IMR-90 (cell line): ENCODE results near the gene MPPED1. TPM values are rescaled to one million over a fixed set of nuclear protein-coding genes. Genes with fewer than 3 reads are reported as not detected.

ENCODE experiments used
- ATAC-seq: fragments of 200-7000 bp; cut with Tn5 transposase; 2 replicates; pipeline ENCODE4 v1.9.1; 2020; ENCODE audit warnings: low read depth, mild to moderate bottlenecking, moderate library complexity
- BruUV-seq: library from RNA; stranded (reverse); fragments of 400-500 nt; replicated peaks from 2 replicates; lab custom pipeline; 2021; lab: Mats Ljungman, UMichigan
- CTCF ChIA-PET: fragments of 300-600 bp; formaldehyde crosslinking; extraction: SDS; loops from one replicate; lab custom pipeline; 2021; ENCODE audit warnings: antibody characterized with exemption; lab: Yijun Ruan, JAX
- POLR2A ChIA-PET: fragments of 300-600 bp; sonication (Branson Sonifier 250); formaldehyde crosslinking; loops from one replicate; lab custom pipeline; 2022; ENCODE audit warnings: antibody characterized with exemption; ENCODE audit not compliant: unreplicated experiment; lab: Charles Lee
- DNase-seq: peaks from one replicate; pipeline ENCODE4 v3.0.0; 2013
- H2AFZ ChIP-seq: replicated peaks from 2 replicates; pipeline ENCODE3; 2013; ENCODE audit warnings: low read length, mild to moderate bottlenecking; ENCODE audit not compliant: poor library complexity
- H2AK5ac ChIP-seq: 2 replicates; pipeline ENCODE4 v1.6.1; 2013; ENCODE audit warnings: low read depth, low read length, inconsistent platforms
- H2AK9ac ChIP-seq: replicated peaks from 2 replicates; pipeline ENCODE3; 2013; ENCODE audit warnings: mild to moderate bottlenecking, low read depth, low read length, moderate library complexity; ENCODE audit not compliant: poor library complexity
- H2BK120ac ChIP-seq: 2 replicates; pipeline ENCODE4 v1.6.1; 2013; ENCODE audit warnings: low read depth, low read length, inconsistent platforms
- H2BK15ac ChIP-seq: 3 replicates; pipeline ENCODE4 v1.6.1; 2013; ENCODE audit warnings: low read depth, low read length, inconsistent platforms
- H2BK20ac ChIP-seq: 2 replicates; pipeline ENCODE4 v1.6.1; 2013; ENCODE audit warnings: low read depth, mild to moderate bottlenecking, inconsistent platforms, low read length, moderate library complexity
- H2BK5ac ChIP-seq: 2 replicates; pipeline ENCODE4 v1.6.1; 2013; ENCODE audit warnings: mild to moderate bottlenecking, low read depth, low read length, inconsistent platforms; ENCODE audit not compliant: poor library complexity, severe bottlenecking
- H3K14ac ChIP-seq: replicated peaks from 2 replicates; pipeline ENCODE4 v1.6.1; 2013; ENCODE audit warnings: low read depth, low read length, inconsistent platforms
- H3K18ac ChIP-seq: 2 replicates; pipeline ENCODE4 v1.6.1; 2013; ENCODE audit warnings: low read depth, low read length, control low read depth
- H3K23ac ChIP-seq: 2 replicates; pipeline ENCODE4 v1.6.1; 2013; ENCODE audit warnings: low read depth, low read length, inconsistent platforms
- H3K27ac ChIP-seq: 2 replicates; pipeline ENCODE4 v1.5.1; 2013; ENCODE audit warnings: mild to moderate bottlenecking, control low read depth, low read length; ENCODE audit not compliant: insufficient read depth
- H3K27me3 ChIP-seq: 2 replicates; pipeline ENCODE4 v1.6.1; 2013; ENCODE audit warnings: low read length; ENCODE audit not compliant: control insufficient read depth, insufficient read depth
- H3K36me3 ChIP-seq: 2 replicates; pipeline ENCODE4 v1.6.1; 2013; ENCODE audit warnings: low read length, mixed read lengths; ENCODE audit not compliant: control insufficient read depth, insufficient read depth
- H3K4ac ChIP-seq: 2 replicates; pipeline ENCODE4 v1.6.1; 2013; ENCODE audit warnings: low read depth, low read length, inconsistent platforms
- H3K4me1 ChIP-seq: 2 replicates; pipeline ENCODE4 v1.6.1; 2013; ENCODE audit warnings: low read length, mixed read lengths; ENCODE audit not compliant: control insufficient read depth, insufficient read depth
- H3K4me2 ChIP-seq: 2 replicates; pipeline ENCODE4 v1.6.1; 2013; ENCODE audit warnings: low read depth, mild to moderate bottlenecking, control low read depth, low read length, moderate library complexity
- H3K4me3 ChIP-seq: 2 replicates; pipeline ENCODE4 v1.5.1; 2013; ENCODE audit warnings: low read depth, mild to moderate bottlenecking, control low read depth, low read length, moderate library complexity; ENCODE audit not compliant: insufficient read depth
- H3K56ac ChIP-seq: 2 replicates; pipeline ENCODE4 v1.6.1; 2013; ENCODE audit warnings: low read length, inconsistent platforms; ENCODE audit not compliant: insufficient read depth; ENCODE audit errors: extremely low read depth
- H3K79me1 ChIP-seq, 2 experiments: 2 replicates each; pipeline ENCODE4 v1.6.1; 2013; ENCODE audit warnings: low read length in 2 of 2, inconsistent platforms in 1 of 2, low read depth in 1 of 2
- H3K9ac ChIP-seq: 2 replicates; pipeline ENCODE4 v1.6.1; 2013; ENCODE audit warnings: low read depth, low read length, control low read depth
- H3K9me1 ChIP-seq: 2 replicates; pipeline ENCODE4 v1.6.1; 2013; ENCODE audit warnings: low read length, inconsistent platforms; ENCODE audit not compliant: insufficient read depth
- H3K9me3 ChIP-seq: 2 replicates; pipeline ENCODE4 v1.6.1; 2013; ENCODE audit warnings: low read length; ENCODE audit not compliant: control insufficient read depth, insufficient read depth
- H4K20me1 ChIP-seq: 2 replicates; pipeline ENCODE4 v1.6.1; 2013; ENCODE audit warnings: low read length, inconsistent platforms; ENCODE audit not compliant: insufficient read depth
- H4K5ac ChIP-seq: 2 replicates; pipeline ENCODE4 v1.6.1; 2013; ENCODE audit warnings: mild to moderate bottlenecking, low read depth, low read length, control low read depth
- H4K8ac ChIP-seq, 2 experiments: 2 replicates each; pipeline ENCODE4 v1.6.1; 2013; ENCODE audit warnings: low read depth in 2 of 2, low read length in 2 of 2, control low read depth in 1 of 2, inconsistent platforms in 1 of 2
- H4K91ac ChIP-seq: 2 replicates; pipeline ENCODE4 v1.6.1; 2013; ENCODE audit warnings: low read depth, low read length, inconsistent platforms; ENCODE audit not compliant: insufficient read depth
- BHLHE40 ChIP-seq: fragments of 150-350 bp; IDR thresholded peaks from 2 replicates; pipeline ENCODE4 v1.6.1; 2016; ENCODE audit warnings: mild to moderate bottlenecking, low read depth, low read length
- CEBPB ChIP-seq: IDR thresholded peaks from 2 replicates; pipeline ENCODE4 v1.6.1; 2012; ENCODE audit warnings: low read depth, low read length, improper control_type of control experiment
- CHD1 ChIP-seq: IDR thresholded peaks from 2 replicates; pipeline ENCODE4 v1.6.1; 2012; ENCODE audit warnings: low read depth, low read length, improper control_type of control experiment
- FOS ChIP-seq: fragments of 150-350 bp; IDR thresholded peaks from 2 replicates; pipeline ENCODE4 v1.6.1; 2016; ENCODE audit warnings: low read depth, low read length
- MAFK ChIP-seq: IDR thresholded peaks from 2 replicates; pipeline ENCODE4 v1.6.1; 2012; ENCODE audit warnings: low read depth, low read length, improper control_type of control experiment
- MXI1 ChIP-seq: IDR thresholded peaks from 2 replicates; pipeline ENCODE4 v1.6.1; 2012; ENCODE audit warnings: low read depth, mild to moderate bottlenecking, low read length, moderate library complexity, borderline replicate concordance
- NFE2L2 ChIP-seq: fragments of 150-350 bp; IDR thresholded peaks from 2 replicates; pipeline ENCODE4 v1.6.1; 2016; ENCODE audit warnings: low read depth, mild to moderate bottlenecking, low read length
- POLR2A ChIP-seq: IDR thresholded peaks from 2 replicates; pipeline ENCODE4 v1.6.1; 2012; ENCODE audit warnings: mild to moderate bottlenecking, low read depth, low read length
- RAD21 ChIP-seq: IDR thresholded peaks from 2 replicates; pipeline ENCODE4 v1.6.1; 2012; ENCODE audit warnings: low read length, improper control_type of control experiment
- SMC3 ChIP-seq: fragments of 150-350 bp; IDR thresholded peaks from 2 replicates; pipeline ENCODE4 v1.6.1; 2016; ENCODE audit warnings: low read depth, mild to moderate bottlenecking, antibody characterized with exemption, low read length, moderate library complexity
- WGBS, 2 experiments: methylation state at CpG; one replicate each; pipeline versions ENCODE4 v1.1.5 to v1.1.7; 2013; ENCODE audit warnings: missing lambda C conversion rate in 2 of 2; ENCODE audit not compliant: insufficient read length in 1 of 2; ENCODE audit errors: extremely low coverage in 2 of 2; 5-methylcytosine and 5-hydroxymethylcytosine counted together
- dilution Hi-C: fragments of 300-500 bp; cut with HindIII; formaldehyde crosslinking; loops from one replicate; pipeline ENCODE4 v1.14.3; 2018; ENCODE audit warnings: low sequenced_read_pairs; ENCODE audit not compliant: unreplicated experiment
- in situ Hi-C: fragments of 300-500 bp; cut with MboI; formaldehyde crosslinking; loops from 3 replicates; pipeline ENCODE4 v1.14.3; 2019; ENCODE audit warnings: low sequenced_read_pairs, inconsistent platforms, mixed read lengths
- intact Hi-C: fragments of 100-400 bp; cut with micrococcal nuclease; formaldehyde crosslinking; loops from 2 replicates; pipeline ENCODE4 v1.10.0; 2022
- polyA plus RNA-seq, 3 experiments: library from polyadenylated mRNA; depleted of rRNA; stranded (reverse); fragments of >200 nt; gene quantifications; 2 replicates each; pipeline ENCODE4 v1.2.3, GENCODE V29; 2012; ENCODE audit warnings: low replicate concordance in 1 of 3
- total RNA-seq: library from RNA; depleted of rRNA; stranded (reverse); fragments of >200 nt; gene quantifications from 2 replicates; pipeline ENCODE4 v1.2.3, GENCODE V29; 2012
- TF ChIP-seq, protein P1 (sequence below): fragments of 150-350 bp; IDR thresholded peaks from 2 replicates; pipeline ENCODE4 v1.6.1; 2017; ENCODE audit warnings: mild to moderate bottlenecking, antibody characterized with exemption, low read length, low read depth
- TF ChIP-seq, protein P2 (sequence below): conservative IDR thresholded peaks from 2 replicates; pipeline ENCODE4 v1.5.1; 2012; ENCODE audit warnings: mild to moderate bottlenecking, low read depth, low read length, improper control_type of control experiment

MPPED1 gene
- total and polyA plus RNA-seq, 2 of the 4 experiments (the other 2 are of a cell fraction), result not detected

- Histone ChIP-seq H3K18ac (no peak overlapping the region), H2AK9ac (no peak overlapping the region), H3K36me3 (no peaks in the 10 kb centered on the region), H4K8ac (no peak overlapping the region), H3K79me1 (no peaks in the 10 kb centered on the region), H4K91ac (no peak overlapping the region), H3K4ac (no peak overlapping the region), H2AK5ac (no peak overlapping the region), H3K27me3 (no peaks in the 10 kb centered on the region; the same call in 1 of the 2 replicates), H3K4me3 (no peak overlapping the region), H2BK20ac (no peak overlapping the region), H2BK120ac (no peak overlapping the region), H4K5ac (no peak overlapping the region), H2BK5ac (no peak overlapping the region), H4K20me1 (no peaks in the 10 kb centered on the region), H3K27ac (no peak overlapping the region), H3K9me1 (no peaks in the 10 kb centered on the region), H3K4me2 (no peak overlapping the region), H3K4me1 (no peaks in the 10 kb centered on the region), H3K56ac (no peak overlapping the region), H2AFZ (no peak overlapping the region), H3K9me3 (peaks cover 1% of the 10 kb centered on the region; the same call in 1 of the 2 replicates), H3K9ac (no peak overlapping the region), H3K14ac (no peak overlapping the region), H3K23ac (no peak overlapping the region), H2BK15ac (no peak overlapping the region)
- no TSS peak for BruUV-seq
- POLR2A ChIA-PET, result no interaction called here
- DNase-seq (no peak), ATAC-seq (no peak)
- CTCF ChIA-PET, result no interaction called here
- 40% methylated on average over 1 of the region's 8 CpGs; no CpG with 5 or more reads in 1 of the 2 experiments for WGBS, 2 experiments
- TF ChIP-seq MAFK (no peak), BHLHE40 (no peak), NFE2L2 (no peak), POLR2A (no peak), MXI1 (no peak), CEBPB (no peak), SMC3 (no peak), FOS (no peak), CHD1 (no peak), RAD21 (no peak)
- TF ChIP-seq, protein P1, sequence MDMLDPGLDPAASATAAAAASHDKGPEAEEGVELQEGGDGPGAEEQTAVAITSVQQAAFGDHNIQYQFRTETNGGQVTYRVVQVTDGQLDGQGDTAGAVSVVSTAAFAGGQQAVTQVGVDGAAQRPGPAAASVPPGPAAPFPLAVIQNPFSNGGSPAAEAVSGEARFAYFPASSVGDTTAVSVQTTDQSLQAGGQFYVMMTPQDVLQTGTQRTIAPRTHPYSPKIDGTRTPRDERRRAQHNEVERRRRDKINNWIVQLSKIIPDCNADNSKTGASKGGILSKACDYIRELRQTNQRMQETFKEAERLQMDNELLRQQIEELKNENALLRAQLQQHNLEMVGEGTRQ, result no peak
- TF ChIP-seq, protein P2, sequence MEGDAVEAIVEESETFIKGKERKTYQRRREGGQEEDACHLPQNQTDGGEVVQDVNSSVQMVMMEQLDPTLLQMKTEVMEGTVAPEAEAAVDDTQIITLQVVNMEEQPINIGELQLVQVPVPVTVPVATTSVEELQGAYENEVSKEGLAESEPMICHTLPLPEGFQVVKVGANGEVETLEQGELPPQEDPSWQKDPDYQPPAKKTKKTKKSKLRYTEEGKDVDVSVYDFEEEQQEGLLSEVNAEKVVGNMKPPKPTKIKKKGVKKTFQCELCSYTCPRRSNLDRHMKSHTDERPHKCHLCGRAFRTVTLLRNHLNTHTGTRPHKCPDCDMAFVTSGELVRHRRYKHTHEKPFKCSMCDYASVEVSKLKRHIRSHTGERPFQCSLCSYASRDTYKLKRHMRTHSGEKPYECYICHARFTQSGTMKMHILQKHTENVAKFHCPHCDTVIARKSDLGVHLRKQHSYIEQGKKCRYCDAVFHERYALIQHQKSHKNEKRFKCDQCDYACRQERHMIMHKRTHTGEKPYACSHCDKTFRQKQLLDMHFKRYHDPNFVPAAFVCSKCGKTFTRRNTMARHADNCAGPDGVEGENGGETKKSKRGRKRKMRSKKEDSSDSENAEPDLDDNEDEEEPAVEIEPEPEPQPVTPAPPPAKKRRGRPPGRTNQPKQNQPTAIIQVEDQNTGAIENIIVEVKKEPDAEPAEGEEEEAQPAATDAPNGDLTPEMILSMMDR, result no peak
- intact Hi-C loops (no loop called here), dilution Hi-C loops (no loop called here), in situ Hi-C loops (no loop called here)
These were observed 53.0 kb downstream of the MPPED1 start for GRCh38 chr22:43464809-43465208.
